ENCODE measurements around the gene MXI1.

- TF ChIP-seq, protein P1, sequence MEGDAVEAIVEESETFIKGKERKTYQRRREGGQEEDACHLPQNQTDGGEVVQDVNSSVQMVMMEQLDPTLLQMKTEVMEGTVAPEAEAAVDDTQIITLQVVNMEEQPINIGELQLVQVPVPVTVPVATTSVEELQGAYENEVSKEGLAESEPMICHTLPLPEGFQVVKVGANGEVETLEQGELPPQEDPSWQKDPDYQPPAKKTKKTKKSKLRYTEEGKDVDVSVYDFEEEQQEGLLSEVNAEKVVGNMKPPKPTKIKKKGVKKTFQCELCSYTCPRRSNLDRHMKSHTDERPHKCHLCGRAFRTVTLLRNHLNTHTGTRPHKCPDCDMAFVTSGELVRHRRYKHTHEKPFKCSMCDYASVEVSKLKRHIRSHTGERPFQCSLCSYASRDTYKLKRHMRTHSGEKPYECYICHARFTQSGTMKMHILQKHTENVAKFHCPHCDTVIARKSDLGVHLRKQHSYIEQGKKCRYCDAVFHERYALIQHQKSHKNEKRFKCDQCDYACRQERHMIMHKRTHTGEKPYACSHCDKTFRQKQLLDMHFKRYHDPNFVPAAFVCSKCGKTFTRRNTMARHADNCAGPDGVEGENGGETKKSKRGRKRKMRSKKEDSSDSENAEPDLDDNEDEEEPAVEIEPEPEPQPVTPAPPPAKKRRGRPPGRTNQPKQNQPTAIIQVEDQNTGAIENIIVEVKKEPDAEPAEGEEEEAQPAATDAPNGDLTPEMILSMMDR (IDR thresholded peaks at IDR 0.05 in 8 of 11, conservative IDR thresholded peaks at IDR 0.05 in 3 of 11) = no peak
- TF ChIP-seq POLR2A (IDR thresholded peaks at IDR 0.05) = no peak
These were observed 116.1 kb downstream of the MXI1 start for GRCh38 chr10:110323503-110323902.
